Activated gamma-delta T cell (primary cell): Measurements from ENCODE around the gene TMEM204.

Experiments
- DNase-seq: peaks from one replicate; lab custom pipeline; 2025; lab: John Stamatoyannopoulos, UW

The TMEM204 gene

GRCh38 chr16:1499756-1500464 lies 33.6 kb upstream of the TMEM204 start:
- DNase-seq, result no peak

GRCh38 chr16:1500465-1501150 lies 32.9 kb upstream of the TMEM204 start:
- DNase-seq, result no peak

GRCh38 chr16:1501630-1502029 lies 31.8 kb upstream of the TMEM204 start:
- DNase-seq, result no peak

- DNase-seq, result no peak
Measured at GRCh38 chr16:1502092-1503004, 31.1 kb upstream of the TMEM204 start.

- no peak for DNase-seq
Measured at GRCh38 chr16:1503110-1503955, 30.1 kb upstream of the TMEM204 start.

- DNase-seq, result no peak
Measured at GRCh38 chr16:1505073-1505844, 28.2 kb upstream of the TMEM204 start.

GRCh38 chr16:1505912-1506311 lies 27.6 kb upstream of the TMEM204 start:
- DNase-seq, result no peak

GRCh38 chr16:1506494-1507213 lies 26.8 kb upstream of the TMEM204 start:
- DNase-seq, result no peak

GRCh38 chr16:1508494-1509187 lies 24.8 kb upstream of the TMEM204 start:
- DNase-seq, result no peak

GRCh38 chr16:1509307-1510221 lies 23.9 kb upstream of the TMEM204 start:
- no peak for DNase-seq

- no peak for DNase-seq
Measured at GRCh38 chr16:1510272-1510671, 23.2 kb upstream of the TMEM204 start.

GRCh38 chr16:1510941-1511351 lies 22.5 kb upstream of the TMEM204 start:
- DNase-seq, result no peak

GRCh38 chr16:1511662-1512569 lies 21.6 kb upstream of the TMEM204 start:
- no peak for DNase-seq

GRCh38 chr16:1512774-1513173 lies 20.7 kb upstream of the TMEM204 start:
- no peak for DNase-seq

- DNase-seq, result no peak
Measured at GRCh38 chr16:1514507-1514906, 19.0 kb upstream of the TMEM204 start.

GRCh38 chr16:1518626-1519135 lies 14.8 kb upstream of the TMEM204 start:
- DNase-seq, result no peak

GRCh38 chr16:1519831-1520230 lies 13.6 kb upstream of the TMEM204 start:
- no peak for DNase-seq
